ENCODE results near the gene ACAT1.

GRCh38 chr11:108142304-108142703, 20.9 kb downstream of the ACAT1 start:
- TF ChIP-seq CTCF (optimal IDR thresholded peaks at IDR 0.05 in 1 of 3, IDR thresholded peaks at IDR 0.05 in 1 of 3, conservative IDR thresholded peaks at IDR 0.05 in 1 of 3; ENCODE audit: extremely low read depth in 1 of 3, insufficient read depth in 2 of 3, low read length in 3 of 3), result no peak
- TF ChIP-seq EZH2 (IDR thresholded peaks at IDR 0.05; ENCODE audit: low read length), result no peak
